Kidney epithelial cell (primary cell): ENCODE data around the gene SEL1L2. TPM values are rescaled to one million over a fixed set of nuclear protein-coding genes. Genes with fewer than 3 reads are reported as not detected.

ENCODE experiments used
- DNase-seq: peaks from one replicate; pipeline ENCODE4 v3.0.0-alpha.2; 2010; ENCODE audit warnings: low read depth
- H3K27me3 ChIP-seq: 2 replicates; pipeline ENCODE4 v1.6.0; 2011; ENCODE audit warnings: low read length; ENCODE audit not compliant: control insufficient read depth, insufficient read depth
- H3K36me3 ChIP-seq: 2 replicates; pipeline ENCODE4 v1.5.1; 2011; ENCODE audit warnings: low read length; ENCODE audit not compliant: control insufficient read depth, insufficient read depth
- H3K4me3 ChIP-seq: 2 replicates; pipeline ENCODE4 v1.5.1; 2011; ENCODE audit warnings: low read depth, mild to moderate bottlenecking, control low read depth, low read length
- total RNA-seq: library from RNA; depleted of rRNA; stranded (reverse); fragments of >200 nt; gene quantifications from 2 replicates; pipeline ENCODE4 v1.2.3, GENCODE V29; 2015
- TF ChIP-seq, protein P1 (sequence below): IDR thresholded peaks from 2 replicates; pipeline ENCODE4 v1.5.1; 2011; ENCODE audit warnings: mild to moderate bottlenecking, moderate library complexity, low read length, control low read depth, inconsistent platforms; ENCODE audit not compliant: insufficient read depth, poor library complexity, severe bottlenecking

SEL1L2 gene
- total RNA-seq, 1 donor from 2014 or later, result not detected

GRCh38 chr20:13873831-13874230 is 116.6 kb downstream of the SEL1L2 start:
- TF ChIP-seq, protein P1, sequence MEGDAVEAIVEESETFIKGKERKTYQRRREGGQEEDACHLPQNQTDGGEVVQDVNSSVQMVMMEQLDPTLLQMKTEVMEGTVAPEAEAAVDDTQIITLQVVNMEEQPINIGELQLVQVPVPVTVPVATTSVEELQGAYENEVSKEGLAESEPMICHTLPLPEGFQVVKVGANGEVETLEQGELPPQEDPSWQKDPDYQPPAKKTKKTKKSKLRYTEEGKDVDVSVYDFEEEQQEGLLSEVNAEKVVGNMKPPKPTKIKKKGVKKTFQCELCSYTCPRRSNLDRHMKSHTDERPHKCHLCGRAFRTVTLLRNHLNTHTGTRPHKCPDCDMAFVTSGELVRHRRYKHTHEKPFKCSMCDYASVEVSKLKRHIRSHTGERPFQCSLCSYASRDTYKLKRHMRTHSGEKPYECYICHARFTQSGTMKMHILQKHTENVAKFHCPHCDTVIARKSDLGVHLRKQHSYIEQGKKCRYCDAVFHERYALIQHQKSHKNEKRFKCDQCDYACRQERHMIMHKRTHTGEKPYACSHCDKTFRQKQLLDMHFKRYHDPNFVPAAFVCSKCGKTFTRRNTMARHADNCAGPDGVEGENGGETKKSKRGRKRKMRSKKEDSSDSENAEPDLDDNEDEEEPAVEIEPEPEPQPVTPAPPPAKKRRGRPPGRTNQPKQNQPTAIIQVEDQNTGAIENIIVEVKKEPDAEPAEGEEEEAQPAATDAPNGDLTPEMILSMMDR, result no peak
- Histone ChIP-seq H3K36me3 (no peaks in the 10 kb centered on the region), H3K4me3 (no peak overlapping the region), H3K27me3 (no peaks in the 10 kb centered on the region)
- DNase-seq, result no peak

- no peak for DNase-seq
- no peaks in the 10 kb centered on the region for H3K36me3 ChIP-seq
- no peaks in the 10 kb centered on the region for H3K27me3 ChIP-seq
- H3K4me3 ChIP-seq, result no peak overlapping the region
- TF ChIP-seq, protein P1, result no peak
Observed at GRCh38 chr20:13870170-13870748, 120.2 kb downstream of the SEL1L2 start.

DNA sequence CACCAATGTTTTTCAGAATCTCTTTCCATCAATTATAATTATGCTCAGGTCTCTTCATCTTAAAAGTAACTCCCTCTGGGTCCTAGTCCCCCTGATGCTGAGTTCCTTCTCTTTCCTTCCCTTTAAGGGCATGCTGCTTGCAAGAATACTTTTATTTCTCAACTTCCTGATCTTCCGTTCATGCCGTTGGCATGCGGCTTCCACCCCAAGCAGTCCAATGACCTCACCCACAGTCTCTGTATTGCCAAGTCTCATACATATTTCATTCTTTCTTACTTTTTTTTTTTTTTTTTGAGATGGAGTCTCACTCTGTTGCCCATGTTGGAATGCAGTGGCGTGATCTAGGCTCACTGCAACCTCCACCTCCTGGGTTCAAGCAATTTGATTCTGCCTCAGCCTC is 122.1 kb downstream of the SEL1L2 start:
- DNase-seq, result no peak
- H3K27me3 ChIP-seq, result no peaks in the 10 kb centered on the region
- H3K4me3 ChIP-seq, result no peak overlapping the region
- H3K36me3 ChIP-seq, result no peaks in the 10 kb centered on the region
- TF ChIP-seq, protein P1, result no peak

DNA sequence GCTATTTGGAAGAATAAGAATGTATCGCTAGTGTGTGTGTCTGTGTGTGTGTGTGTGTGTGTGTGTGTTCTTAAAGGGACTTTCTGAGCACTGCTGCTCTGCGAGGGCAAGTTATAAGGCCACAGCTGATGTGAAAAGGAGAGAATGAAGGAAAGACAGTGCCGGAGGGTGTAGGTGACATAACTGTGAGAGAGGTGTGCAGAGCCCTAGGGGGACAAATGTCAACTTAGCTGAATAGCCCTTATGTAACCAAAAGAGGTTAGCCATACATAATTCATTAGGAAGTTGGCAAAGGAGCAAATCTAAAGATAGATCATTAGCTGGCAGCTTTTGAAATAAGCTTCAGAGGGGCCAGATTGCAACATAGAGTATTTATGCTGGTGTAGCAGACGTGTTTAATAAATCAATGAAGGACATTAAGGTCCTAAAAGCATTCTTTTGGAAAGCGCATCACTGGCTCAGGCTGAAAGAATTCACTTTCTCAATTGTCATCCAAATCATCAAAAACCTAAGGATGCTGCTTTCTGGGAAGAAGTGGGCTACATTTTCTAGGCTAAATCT is 124.5 kb downstream of the SEL1L2 start:
- no peak for DNase-seq
- Histone ChIP-seq H3K36me3 (no peaks in the 10 kb centered on the region), H3K4me3 (no peak overlapping the region), H3K27me3 (no peaks in the 10 kb centered on the region)
- TF ChIP-seq, protein P1, result no peak

DNA sequence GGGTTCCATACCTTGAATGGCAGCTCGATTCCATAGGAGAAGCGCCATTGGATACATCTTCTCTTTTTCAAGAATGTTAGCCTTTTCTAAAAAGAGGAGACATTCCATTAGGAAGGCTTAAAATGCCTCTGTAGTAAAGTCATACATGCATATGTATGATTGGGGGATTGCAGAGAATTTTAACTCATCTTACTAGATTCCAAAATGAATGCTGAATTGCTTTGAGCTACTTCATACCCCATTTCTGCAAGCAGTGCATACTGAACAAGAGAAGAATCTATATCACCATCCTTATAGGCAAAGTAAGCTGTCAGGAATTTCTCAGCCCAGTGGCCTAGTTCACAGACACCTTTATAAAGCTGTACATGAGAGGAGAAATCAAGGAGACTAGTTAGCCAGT is 125.3 kb downstream of the SEL1L2 start:
- Histone ChIP-seq H3K27me3 (no peaks in the 10 kb centered on the region), H3K4me3 (no peak overlapping the region), H3K36me3 (no peaks in the 10 kb centered on the region)
- DNase-seq, result no peak
- TF ChIP-seq, protein P1, result no peak

DNA sequence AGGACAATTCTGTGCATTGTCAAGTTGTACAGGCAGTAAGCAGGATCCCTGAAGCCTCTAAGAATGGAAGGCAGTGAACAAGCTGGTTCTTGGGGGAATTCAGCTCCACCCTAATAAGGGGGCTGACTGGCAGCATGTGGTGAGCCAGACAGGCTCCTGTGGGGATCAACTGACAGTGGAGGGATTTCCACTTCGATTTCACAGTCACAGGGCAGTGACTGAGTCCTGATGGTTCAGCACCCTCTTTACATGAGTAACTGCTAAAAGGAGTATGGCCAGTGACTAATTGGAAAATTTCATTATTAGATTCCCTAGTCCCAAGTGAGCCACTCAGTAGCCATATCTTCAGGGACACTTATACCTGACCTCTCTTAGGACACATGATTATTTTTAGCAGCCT is 127.2 kb downstream of the SEL1L2 start:
- TF ChIP-seq, protein P1, result no peak
- no peak for DNase-seq
- H3K36me3 ChIP-seq, result no peaks in the 10 kb centered on the region
- no peaks in the 10 kb centered on the region for H3K27me3 ChIP-seq
- H3K4me3 ChIP-seq, result no peak overlapping the region
